Ascending aorta (tissue), 2 donors: Measurements from ENCODE around the gene PKIG. TPM values are rescaled to one million over a fixed set of nuclear protein-coding genes. Genes with fewer than 3 reads are reported as not detected.
A peak's percentile ranks its signal among the peaks of the same experiment; 100 is the strongest.

Experiments
- DNase-seq, 2 donors: peaks; one replicate each; pipeline ENCODE4 v3.0.0-alpha.2; 2019; ENCODE audit warnings: low spot score in 2 of 2
- H3K27ac ChIP-seq, 2 donors: fragments of 200-600 bp; sonication (generic); one replicate each; pipeline ENCODE4 v1.5.1; 2016 to 2017; ENCODE audit warnings: mild to moderate bottlenecking in 1 of 2
- H3K27me3 ChIP-seq: fragments of 200-600 bp; sonication (generic); one replicate; pipeline ENCODE4 v1.5.1; 2017
- H3K36me3 ChIP-seq, 2 donors: fragments of 200-600 bp; sonication (generic); one replicate each; pipeline ENCODE4 v1.5.1; 2016
- H3K4me1 ChIP-seq, 2 donors: fragments of 200-600 bp; sonication (generic); one replicate each; pipeline ENCODE4 v1.5.1; 2016 to 2017; ENCODE audit warnings: mild to moderate bottlenecking in 1 of 2
- H3K4me3 ChIP-seq, 2 donors: fragments of 200-600 bp; sonication (generic); one replicate each; pipeline ENCODE4 v1.5.1; 2016 to 2017; ENCODE audit warnings: mild to moderate bottlenecking in 1 of 2
- H3K9me3 ChIP-seq, 2 donors: fragments of 200-600 bp; sonication (generic); one replicate each; pipeline ENCODE4 v1.5.1; 2016
- intact Hi-C: fragments of 100-400 bp; cut with DNase I; formaldehyde crosslinking; loops from one replicate; pipeline ENCODE4 v1.15.1; 2023
- total RNA-seq: library from RNA; depleted of rRNA; stranded (reverse); fragments of >200 nt; gene quantifications from one replicate; pipeline ENCODE4 v1.1.0, GENCODE V29; 2016
- TF ChIP-seq, protein P1 (sequence below), 3 experiments: fragments of 200-600 bp in 2 of 3; fragments of 450-650 bp in 1 of 3; sonication (generic) in 2 of 3; IDR thresholded peaks; one replicate each; pipeline ENCODE4 v1.5.1; 2016 to 2019; ENCODE audit warnings: antibody characterized with exemption in 3 of 3, mild to moderate bottlenecking in 1 of 3, moderate library complexity in 1 of 3

Gene PKIG
- total RNA-seq, 1 donor from 2014 or later = 84.7 TPM

- DNase-seq = no peak
- no peaks in the 10 kb centered on the region for H3K9me3 ChIP-seq
- peak overlapping the region in 1 of 2 donors; percentile 31 for H3K4me3 ChIP-seq
- peaks cover 0 to 11% of the 10 kb centered on the region in 2 donors for H3K4me1 ChIP-seq
- TF ChIP-seq, protein P1, sequence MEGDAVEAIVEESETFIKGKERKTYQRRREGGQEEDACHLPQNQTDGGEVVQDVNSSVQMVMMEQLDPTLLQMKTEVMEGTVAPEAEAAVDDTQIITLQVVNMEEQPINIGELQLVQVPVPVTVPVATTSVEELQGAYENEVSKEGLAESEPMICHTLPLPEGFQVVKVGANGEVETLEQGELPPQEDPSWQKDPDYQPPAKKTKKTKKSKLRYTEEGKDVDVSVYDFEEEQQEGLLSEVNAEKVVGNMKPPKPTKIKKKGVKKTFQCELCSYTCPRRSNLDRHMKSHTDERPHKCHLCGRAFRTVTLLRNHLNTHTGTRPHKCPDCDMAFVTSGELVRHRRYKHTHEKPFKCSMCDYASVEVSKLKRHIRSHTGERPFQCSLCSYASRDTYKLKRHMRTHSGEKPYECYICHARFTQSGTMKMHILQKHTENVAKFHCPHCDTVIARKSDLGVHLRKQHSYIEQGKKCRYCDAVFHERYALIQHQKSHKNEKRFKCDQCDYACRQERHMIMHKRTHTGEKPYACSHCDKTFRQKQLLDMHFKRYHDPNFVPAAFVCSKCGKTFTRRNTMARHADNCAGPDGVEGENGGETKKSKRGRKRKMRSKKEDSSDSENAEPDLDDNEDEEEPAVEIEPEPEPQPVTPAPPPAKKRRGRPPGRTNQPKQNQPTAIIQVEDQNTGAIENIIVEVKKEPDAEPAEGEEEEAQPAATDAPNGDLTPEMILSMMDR (IDR thresholded peaks at IDR 0.05) = no peak
- peak overlapping the region; percentile 2 to 37 for H3K27ac ChIP-seq
- H3K36me3 ChIP-seq = no peaks in the 10 kb centered on the region
- intact Hi-C loops = no loop called here
- H3K27me3 ChIP-seq = no peaks in the 10 kb centered on the region
These were observed 33.3 kb upstream of the PKIG start for GRCh38 chr20:44549123-44549522.

DNA sequence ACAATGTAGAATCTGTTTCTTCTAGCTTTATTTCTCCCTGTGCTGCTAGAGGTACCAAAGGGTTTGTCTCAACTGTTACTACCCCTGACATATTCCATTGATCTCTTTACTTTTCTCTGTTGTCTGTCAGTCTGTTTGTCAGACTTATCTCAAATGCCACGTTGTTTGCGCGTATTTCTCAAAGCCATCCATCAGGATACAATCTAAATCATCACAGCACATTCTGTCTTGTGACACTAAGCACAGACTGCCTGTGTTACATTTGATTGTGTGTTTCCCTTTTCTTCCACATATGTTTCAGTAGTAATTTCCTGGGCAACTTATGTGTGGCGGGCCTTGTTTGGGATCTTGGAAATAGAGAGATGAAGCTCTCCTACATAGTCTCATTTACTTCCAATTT lies 30.3 kb upstream of the PKIG start:
- TF ChIP-seq, protein P1 (IDR thresholded peaks at IDR 0.05) = no peak
- intact Hi-C loops = no loop called here
- DNase-seq = no peak
- H3K36me3 ChIP-seq = no peaks in the 10 kb centered on the region
- H3K4me1 ChIP-seq = peaks cover 0 to 11% of the 10 kb centered on the region in 2 donors
- H3K27me3 ChIP-seq = no peaks in the 10 kb centered on the region
- H3K27ac ChIP-seq = no peak overlapping the region
- no peaks in the 10 kb centered on the region for H3K9me3 ChIP-seq
- no peak overlapping the region for H3K4me3 ChIP-seq

DNA sequence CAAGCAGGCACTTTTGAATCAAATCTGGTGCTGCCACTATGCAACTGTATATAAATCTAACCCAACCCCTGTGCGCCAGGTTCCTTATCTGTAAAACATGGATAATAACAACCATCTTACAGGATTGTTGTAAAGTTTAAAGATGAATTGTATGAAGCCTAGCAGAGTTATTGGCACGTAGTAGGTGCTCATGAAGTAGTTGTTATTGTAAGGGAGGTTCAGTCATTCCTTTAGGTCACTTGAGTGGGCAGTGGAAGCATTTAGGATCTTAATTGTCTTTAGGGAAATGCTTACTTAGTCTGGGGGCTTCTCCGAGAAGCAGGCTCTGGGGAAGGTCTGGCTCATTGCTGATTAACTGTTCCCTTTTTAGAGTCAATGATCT lies 29.8 kb upstream of the PKIG start:
- DNase-seq = no peak
- no peak overlapping the region for H3K4me3 ChIP-seq
- intact Hi-C loops = no loop called here
- H3K36me3 ChIP-seq = no peaks in the 10 kb centered on the region
- H3K27ac ChIP-seq = peak overlapping the region in 1 of 2 donors; percentile 53
- no peaks in the 10 kb centered on the region for H3K9me3 ChIP-seq
- no peaks in the 10 kb centered on the region for H3K27me3 ChIP-seq
- TF ChIP-seq, protein P1 (IDR thresholded peaks at IDR 0.05) = no peak
- peaks cover 0 to 11% of the 10 kb centered on the region in 2 donors for H3K4me1 ChIP-seq

DNA sequence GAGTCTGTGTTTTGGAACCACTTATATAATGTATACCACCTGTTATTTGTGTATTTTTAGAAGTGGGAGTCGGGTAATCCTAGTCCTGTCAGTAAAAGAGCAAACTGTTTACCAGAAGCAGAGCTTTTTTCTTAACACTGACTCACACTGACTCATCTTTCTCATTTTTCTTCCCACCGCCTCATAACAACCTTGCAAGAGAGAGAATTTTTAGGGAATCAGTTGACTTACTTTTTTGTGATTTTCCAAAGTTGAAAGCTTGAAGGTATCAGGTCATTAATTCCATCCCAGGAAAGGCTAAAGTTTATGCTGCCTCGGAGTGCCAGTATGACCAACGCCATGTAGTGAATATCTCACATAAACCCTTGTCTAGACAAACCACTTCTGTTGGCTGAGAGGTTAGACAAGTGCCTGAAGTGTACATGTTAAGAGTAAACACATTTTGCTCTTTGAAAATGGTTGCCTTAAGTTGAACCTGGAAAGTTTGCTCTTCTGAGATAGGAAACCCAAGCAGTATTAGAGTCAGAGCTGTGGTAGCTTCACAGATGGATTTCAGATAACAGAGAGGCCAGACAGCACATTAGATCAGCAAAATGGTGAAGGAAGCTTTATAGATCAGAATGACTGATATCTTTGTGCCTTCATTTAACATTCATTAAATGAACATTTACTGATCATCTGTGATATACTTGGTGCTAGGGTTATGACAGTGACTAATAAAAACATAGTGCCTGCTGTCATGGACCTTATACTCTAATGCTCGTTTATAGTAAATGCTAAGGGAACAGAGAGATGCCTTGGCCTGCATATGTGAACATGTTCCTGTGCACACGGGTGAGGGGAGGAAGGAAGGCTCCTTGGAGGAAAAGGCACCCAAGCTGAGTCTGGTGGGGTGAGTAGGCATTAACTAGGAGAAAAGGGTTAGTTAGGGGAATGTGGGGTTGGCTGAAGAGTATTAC lies 29.1 kb upstream of the PKIG start:
- peaks cover 0 to 5% of the 10 kb centered on the region in 2 donors for H3K4me1 ChIP-seq
- H3K27me3 ChIP-seq = no peaks in the 10 kb centered on the region
- no peaks in the 10 kb centered on the region for H3K9me3 ChIP-seq
- TF ChIP-seq, protein P1 (IDR thresholded peaks at IDR 0.05) = no peak
- no peak overlapping the region for H3K4me3 ChIP-seq
- no peak for DNase-seq
- intact Hi-C loops = no loop called here
- H3K27ac ChIP-seq = peak overlapping the region in 1 of 2 donors; percentile 53
- no peaks in the 10 kb centered on the region for H3K36me3 ChIP-seq

DNA sequence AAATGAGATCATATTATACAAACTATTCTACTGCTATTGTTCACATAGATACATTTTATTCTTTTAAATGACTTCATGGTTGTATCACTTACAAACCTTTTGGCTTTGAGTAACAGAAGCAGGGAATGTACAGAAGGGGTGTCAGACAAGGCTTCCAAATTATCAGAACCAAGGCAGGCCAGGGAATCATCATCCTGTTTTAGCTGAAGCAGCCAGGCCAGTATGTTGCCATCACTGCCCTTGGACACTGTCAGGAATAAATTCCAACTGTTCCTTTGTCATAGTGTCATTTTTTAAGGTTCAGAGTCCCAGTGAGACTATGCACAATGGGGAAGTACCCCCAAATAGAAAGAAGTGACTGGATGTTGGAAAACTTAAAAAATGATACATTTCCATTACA lies 23.1 kb upstream of the PKIG start:
- TF ChIP-seq, protein P1 (IDR thresholded peaks at IDR 0.05) = no peak
- H3K9me3 ChIP-seq = no peaks in the 10 kb centered on the region
- no peak overlapping the region for H3K27ac ChIP-seq
- H3K4me1 ChIP-seq = peaks cover 0 to 2% of the 10 kb centered on the region in 2 donors
- no peak for DNase-seq
- H3K4me3 ChIP-seq = no peak overlapping the region
- H3K27me3 ChIP-seq = no peaks in the 10 kb centered on the region
- no peaks in the 10 kb centered on the region for H3K36me3 ChIP-seq
- intact Hi-C loops = no loop called here
